Sigmoid colon (tissue), 7 donors: ENCODE results near the gene OMG. TPM values are rescaled to one million over a fixed set of nuclear protein-coding genes. Genes with fewer than 3 reads are reported as not detected.

ENCODE experiments used
- DNase-seq: peaks from one replicate; pipeline ENCODE4 v3.0.0-alpha.2; 2019
- H3K27ac ChIP-seq, 4 donors: fragments of 200-600 bp; sonication (generic); one replicate each; pipeline ENCODE4 v1.5.1; 2016 to 2019; ENCODE audit warnings: mild to moderate bottlenecking in 1 of 4
- H3K27me3 ChIP-seq, 3 donors: fragments of 200-600 bp; sonication (generic); one replicate each; pipeline ENCODE4 v1.5.1; 2019; ENCODE audit warnings: mild to moderate bottlenecking in 1 of 3
- H3K36me3 ChIP-seq, 4 donors: fragments of 200-600 bp; sonication (generic); one replicate each; pipeline ENCODE4 v1.5.1; 2016 to 2019
- H3K4me1 ChIP-seq, 4 donors: fragments of 200-600 bp; sonication (generic); one replicate each; pipeline ENCODE4 v1.5.1; 2017 to 2019
- H3K4me3 ChIP-seq, 4 donors: fragments of 200-600 bp; sonication (generic); one replicate each; pipeline ENCODE4 v1.5.1; 2017 to 2019; ENCODE audit warnings: mild to moderate bottlenecking in 2 of 4, moderate library complexity in 1 of 4
- H3K9me3 ChIP-seq, 4 donors: fragments of 200-600 bp in 3 of 4; sonication (generic) in 3 of 4; one replicate each; pipeline versions ENCODE4 v1.5.1 to v1.6.1; 2013 to 2019
- CTCF ChIP-seq, 4 experiments: fragments of 450-650 bp in 3 of 4; fragments of 200-600 bp in 1 of 4; IDR thresholded peaks; one replicate each; pipeline ENCODE4 v1.5.1; 2016 to 2019; ENCODE audit warnings: antibody characterized with exemption in 4 of 4, mild to moderate bottlenecking in 3 of 4, moderate library complexity in 2 of 4
- EP300 ChIP-seq, 4 donors: sonication (generic); formaldehyde crosslinking; IDR thresholded peaks; one replicate each; pipeline ENCODE4 v1.6.1; 2017; ENCODE audit warnings: antibody characterized with exemption in 4 of 4
- POLR2A ChIP-seq, 2 donors: fragments of 450-650 bp; IDR thresholded peaks; one replicate each; pipeline ENCODE4 v1.6.1; 2016; ENCODE audit warnings: antibody characterized with exemption in 2 of 2, mild to moderate bottlenecking in 2 of 2, moderate library complexity in 2 of 2
- POLR2AphosphoS5 ChIP-seq, 4 donors: sonication (generic); formaldehyde crosslinking; IDR thresholded peaks; one replicate each; pipeline ENCODE4 v1.6.1; 2017; ENCODE audit warnings: antibody characterized with exemption in 4 of 4
- WGBS, 2 donors: extraction: QIAGEN DNeasy Blood & Tissue Kit; methylation state at CpG; one replicate each; pipeline ENCODE4 v1.1.7; 2013; 5-methylcytosine and 5-hydroxymethylcytosine counted together
- intact Hi-C: fragments of 100-400 bp; cut with DNase I; formaldehyde crosslinking; loops from one replicate; pipeline ENCODE4 v1.15.1; 2023
- polyA plus RNA-seq, 3 donors: library from polyadenylated mRNA; stranded (reverse); fragments of 200-250 nt; gene quantifications; one replicate each; pipeline ENCODE4 v1.2.3, GENCODE V29; 2013
- total RNA-seq, 4 donors: library from RNA; depleted of rRNA; stranded (reverse); fragments of >200 nt; gene quantifications; one replicate each; pipeline ENCODE4 v1.1.0, GENCODE V29; 2016
- donor health status: healthy with polysubstance abuse.
- donor health status: Bipolar disorder and iron deficiency.
- donor health status: healthy.

Gene OMG
- total and polyA plus RNA-seq, 7 donors, result 0.64 to 5.4 (median 1.9) TPM; not detected in 3

- H3K9me3 ChIP-seq, result no peaks in the 10 kb centered on the region
- intact Hi-C loops, result no loop called here
- H3K36me3 ChIP-seq, result peaks cover 0 to 41% (median 14%) of the 10 kb centered on the region in 4 donors
- WGBS, 2 donors, result 96 to 97% methylated on average over 12 of the region's 12 CpGs
- no peak for DNase-seq
- no peak overlapping the region for H3K27ac ChIP-seq
- no peaks in the 10 kb centered on the region for H3K27me3 ChIP-seq
- no peak for TF ChIP-seq EP300 (IDR thresholded peaks at IDR 0.05)
- no peak for TF ChIP-seq POLR2A (IDR thresholded peaks at IDR 0.05)
- TF ChIP-seq POLR2AphosphoS5 (IDR thresholded peaks at IDR 0.05), result no peak
- TF ChIP-seq CTCF (IDR thresholded peaks at IDR 0.05), result no peak
- no peaks in the 10 kb centered on the region for H3K4me1 ChIP-seq
- H3K4me3 ChIP-seq, result no peak overlapping the region
Observed at GRCh38 chr17:31327534-31328159, 30.6 kb upstream of the OMG start.

DNA sequence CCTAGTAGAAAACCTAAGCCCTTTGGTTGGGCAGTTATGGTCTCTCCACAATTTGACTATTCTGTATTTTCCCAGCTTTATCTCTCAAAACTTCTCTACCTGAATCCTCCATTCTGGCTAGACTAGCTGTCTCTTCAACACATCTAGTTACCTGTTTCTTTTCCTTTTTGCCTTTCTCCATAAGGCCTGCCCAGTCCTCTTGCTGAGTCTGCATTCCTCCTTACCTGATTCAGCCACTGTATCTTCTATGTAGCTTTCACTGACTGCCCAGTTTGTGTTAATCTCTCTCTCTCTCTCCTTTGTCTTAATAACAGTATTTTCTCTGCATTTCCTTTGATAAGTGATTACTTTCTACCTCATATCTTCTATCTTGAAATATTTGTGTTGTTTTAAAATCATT, 26.5 kb upstream of the OMG start:
- Histone ChIP-seq H3K4me3 (no peak overlapping the region), H3K27me3 (no peaks in the 10 kb centered on the region), H3K4me1 (no peaks in the 10 kb centered on the region), H3K27ac (no peak overlapping the region), H3K36me3 (peaks cover 0 to 27% (median 13%) of the 10 kb centered on the region in 4 donors), H3K9me3 (no peaks in the 10 kb centered on the region)
- DNase-seq, result no peak
- intact Hi-C loops, result no loop called here
- TF ChIP-seq EP300 (IDR thresholded peaks at IDR 0.05) (no peak), POLR2AphosphoS5 (IDR thresholded peaks at IDR 0.05) (no peak), CTCF (IDR thresholded peaks at IDR 0.05) (no peak), POLR2A (IDR thresholded peaks at IDR 0.05) (no peak)

GRCh38 chr17:31321966-31322365, 24.9 kb upstream of the OMG start:
- intact Hi-C loops, result no loop called here
- Histone ChIP-seq H3K36me3 (peaks cover 0 to 14% (median 11%) of the 10 kb centered on the region in 4 donors), H3K9me3 (no peaks in the 10 kb centered on the region), H3K27me3 (no peaks in the 10 kb centered on the region), H3K27ac (no peak overlapping the region), H3K4me1 (peaks cover 0 to 10% (median 0%) of the 10 kb centered on the region in 4 donors), H3K4me3 (no peak overlapping the region)
- DNase-seq, result no peak
- TF ChIP-seq POLR2AphosphoS5 (IDR thresholded peaks at IDR 0.05), result no peak
- no peak for TF ChIP-seq POLR2A (IDR thresholded peaks at IDR 0.05)
- TF ChIP-seq CTCF (IDR thresholded peaks at IDR 0.05), result no peak
- no peak for TF ChIP-seq EP300 (IDR thresholded peaks at IDR 0.05)
- WGBS, 2 donors, result 79 to 93% methylated on average over 4 of the region's 4 CpGs

DNA sequence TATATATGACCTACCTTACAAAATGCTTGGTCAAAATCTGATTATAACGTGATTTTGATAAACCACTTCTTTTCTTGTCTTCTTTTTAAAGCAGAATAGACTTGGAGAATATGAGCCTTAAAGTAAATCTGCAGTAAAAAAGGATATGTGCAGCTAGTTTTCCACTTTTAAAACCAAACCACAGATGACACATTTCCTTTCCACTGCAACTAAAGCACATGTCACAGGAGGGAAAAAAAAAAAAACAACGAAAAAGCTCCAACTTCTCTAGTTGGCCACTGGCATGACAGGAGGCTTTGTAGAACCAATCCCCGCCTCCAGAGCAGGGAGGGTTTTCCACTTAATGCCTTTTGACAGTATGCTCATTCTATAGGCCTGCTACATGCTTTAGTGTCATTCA, 24.4 kb upstream of the OMG start, which contains the start of gene EVI2A:
EVI2A (minus strand) TSS at position 142 of the 400 bp plus-strand sequence. CDS start 2,609 bp downstream, outside the sequence.
- Histone ChIP-seq H3K27me3 (no peaks in the 10 kb centered on the region), H3K27ac (peak within 1 kb of the TSS in 2 of 4 donors; percentile 16 to 39), H3K4me3 (peak within 1 kb of the TSS in 2 of 4 donors; percentile 18 to 30), H3K9me3 (no peaks in the 10 kb centered on the region), H3K4me1 (peaks cover 0 to 10% (median 0%) of the 10 kb centered on the region in 4 donors), H3K36me3 (peaks cover 0 to 12% (median 10%) of the 10 kb centered on the region in 4 donors)
- no peak for DNase-seq
- TF ChIP-seq POLR2AphosphoS5 (IDR thresholded peaks at IDR 0.05) (peak in 3 of 4 donors; percentile 14 to 26 (median 20)), POLR2A (IDR thresholded peaks at IDR 0.05) (no peak)
- intact Hi-C loops, result no loop called here
- WGBS, 2 donors, result 31 to 82% methylated on average over 3 of the region's 3 CpGs

GRCh38 chr17:31320791-31321190, 23.8 kb upstream of the OMG start:
- TF ChIP-seq POLR2A (IDR thresholded peaks at IDR 0.05), result no peak
- TF ChIP-seq CTCF (IDR thresholded peaks at IDR 0.05), result no peak
- TF ChIP-seq EP300 (IDR thresholded peaks at IDR 0.05), result no peak
- Histone ChIP-seq H3K4me1 (peaks cover 0 to 10% (median 0%) of the 10 kb centered on the region in 4 donors), H3K27me3 (no peaks in the 10 kb centered on the region), H3K4me3 (peak overlapping the region in 2 of 4 donors; percentile 18 to 30), H3K9me3 (no peaks in the 10 kb centered on the region), H3K36me3 (peaks cover 0 to 5% (median 3%) of the 10 kb centered on the region in 4 donors), H3K27ac (peak overlapping the region in 2 of 4 donors; percentile 16 to 39)
- DNase-seq, result no peak
- WGBS, 2 donors, result 38 to 57% methylated on average over 1 of the region's 1 CpG
- intact Hi-C loops, result no loop called here
